Mesothelial cell of epicardium (in vitro differentiated cells): ENCODE results near the gene FYN. TPM values are rescaled to one million over a fixed set of nuclear protein-coding genes. Genes with fewer than 3 reads are reported as not detected.
"Not testable (repeated sequence)": the region's sequence is repeated elsewhere in the genome, so short reads cannot be mapped to it uniquely, and the experiment has no call there.

Source experiments
- DNase-seq, 2 experiments: peaks; one replicate each; pipeline ENCODE4 v3.0.0; 2021; ENCODE audit warnings: low spot score in 2 of 2; ENCODE audit not compliant: unreplicated experiment in 2 of 2
- H3K27ac Mint-ChIP-seq: 2 replicates; pipeline ENCODE4 v1.8.0; 2021; ENCODE audit warnings: mixed read lengths
- H3K27me3 Mint-ChIP-seq: 2 replicates; pipeline ENCODE4 v1.8.0; 2021; ENCODE audit warnings: low read depth, mixed read lengths
- H3K36me3 Mint-ChIP-seq: 2 replicates; pipeline ENCODE4 v1.8.0; 2021; ENCODE audit warnings: mixed read lengths
- H3K4me1 Mint-ChIP-seq: 2 replicates; pipeline ENCODE4 v1.8.0; 2021; ENCODE audit warnings: mixed read lengths
- H3K4me3 Mint-ChIP-seq: 2 replicates; pipeline ENCODE4 v1.8.0; 2021; ENCODE audit warnings: mild to moderate bottlenecking, moderate library complexity, mixed read lengths
- H3K9me3 Mint-ChIP-seq: 2 replicates; pipeline ENCODE4 v1.8.0; 2021; ENCODE audit warnings: mixed read lengths
- total RNA-seq: library from RNA; stranded (reverse); gene quantifications from 3 replicates; pipeline ENCODE4 v1.2.1, GENCODE V29; 2021
- TF ChIP-seq, protein P1 (sequence below): fragments of 200-600 bp; sonication (generic); IDR thresholded peaks from one replicate; pipeline ENCODE4 v1.5.0; 2021; ENCODE audit warnings: antibody characterized with exemption; ENCODE audit not compliant: unreplicated experiment

Gene FYN
- total RNA-seq, 1 donor from 2014 or later: 115 TPM

DNA sequence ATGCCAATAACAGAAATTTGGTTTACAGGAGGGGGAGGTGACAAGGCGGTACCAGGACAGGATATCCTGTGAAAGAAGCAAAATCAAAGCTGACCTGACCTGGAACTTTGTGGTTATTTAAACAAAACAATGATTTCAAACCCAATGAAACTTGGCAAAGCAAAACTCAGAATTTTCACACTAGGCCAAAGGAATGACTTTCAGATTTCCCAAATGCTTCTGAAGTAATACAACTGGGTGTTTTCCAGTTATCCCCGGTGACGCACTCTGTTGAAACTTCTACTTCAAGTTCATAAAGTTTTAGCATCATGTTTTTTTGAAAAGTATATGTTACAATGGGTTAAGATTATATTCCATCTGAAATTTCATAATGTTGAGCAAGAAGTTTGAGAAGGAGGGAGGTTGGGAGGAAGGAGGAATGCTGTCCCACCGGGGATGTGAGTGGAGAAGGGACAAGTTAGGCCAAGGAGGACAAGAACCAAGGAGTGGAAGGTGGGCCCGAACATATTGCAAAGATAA, 189.4 kb downstream of the FYN start:
- Mint-ChIP-seq H3K9me3 (no peaks in the 10 kb centered on the region), H3K27me3 (no peaks in the 10 kb centered on the region), H3K27ac (no peak overlapping the region), H3K4me3 (no peak overlapping the region), H3K4me1 (peaks cover 15% of the 10 kb centered on the region), H3K36me3 (peaks cover 26% of the 10 kb centered on the region)
- no peak for DNase-seq
- TF ChIP-seq, protein P1, sequence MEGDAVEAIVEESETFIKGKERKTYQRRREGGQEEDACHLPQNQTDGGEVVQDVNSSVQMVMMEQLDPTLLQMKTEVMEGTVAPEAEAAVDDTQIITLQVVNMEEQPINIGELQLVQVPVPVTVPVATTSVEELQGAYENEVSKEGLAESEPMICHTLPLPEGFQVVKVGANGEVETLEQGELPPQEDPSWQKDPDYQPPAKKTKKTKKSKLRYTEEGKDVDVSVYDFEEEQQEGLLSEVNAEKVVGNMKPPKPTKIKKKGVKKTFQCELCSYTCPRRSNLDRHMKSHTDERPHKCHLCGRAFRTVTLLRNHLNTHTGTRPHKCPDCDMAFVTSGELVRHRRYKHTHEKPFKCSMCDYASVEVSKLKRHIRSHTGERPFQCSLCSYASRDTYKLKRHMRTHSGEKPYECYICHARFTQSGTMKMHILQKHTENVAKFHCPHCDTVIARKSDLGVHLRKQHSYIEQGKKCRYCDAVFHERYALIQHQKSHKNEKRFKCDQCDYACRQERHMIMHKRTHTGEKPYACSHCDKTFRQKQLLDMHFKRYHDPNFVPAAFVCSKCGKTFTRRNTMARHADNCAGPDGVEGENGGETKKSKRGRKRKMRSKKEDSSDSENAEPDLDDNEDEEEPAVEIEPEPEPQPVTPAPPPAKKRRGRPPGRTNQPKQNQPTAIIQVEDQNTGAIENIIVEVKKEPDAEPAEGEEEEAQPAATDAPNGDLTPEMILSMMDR: no peak

GRCh38 chr6:111683157-111683556, 190.1 kb downstream of the FYN start:
- Mint-ChIP-seq H3K9me3 (no peaks in the 10 kb centered on the region), H3K4me1 (peaks cover 15% of the 10 kb centered on the region), H3K27me3 (no peaks in the 10 kb centered on the region), H3K4me3 (no peak overlapping the region), H3K27ac (no peak overlapping the region), H3K36me3 (peaks cover 26% of the 10 kb centered on the region)
- TF ChIP-seq, protein P1: no peak
- no peak for DNase-seq

DNA sequence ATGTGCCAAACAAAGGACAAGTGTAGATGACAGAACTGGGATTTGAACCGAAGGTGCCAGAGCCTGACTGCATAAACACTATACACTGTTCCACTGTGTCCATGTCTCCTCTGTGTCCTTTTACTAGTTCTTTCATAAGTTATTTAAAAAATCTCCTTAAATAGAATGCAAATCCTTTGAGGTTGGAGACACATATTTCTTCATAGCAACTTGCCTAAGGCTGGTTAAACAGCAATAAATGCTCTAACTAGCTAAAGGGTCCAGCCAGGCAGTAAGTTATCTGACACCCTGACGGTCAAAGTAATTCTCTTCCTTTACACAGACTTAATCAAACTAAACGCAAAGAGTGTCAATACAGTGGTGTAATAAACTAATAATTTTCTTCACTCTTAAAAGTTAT, 191.4 kb downstream of the FYN start:
- no peak overlapping the region for H3K27ac Mint-ChIP-seq
- H3K9me3 Mint-ChIP-seq: no peaks in the 10 kb centered on the region
- no peak overlapping the region for H3K4me3 Mint-ChIP-seq
- TF ChIP-seq, protein P1: no peak
- peaks cover 24% of the 10 kb centered on the region for H3K36me3 Mint-ChIP-seq
- H3K27me3 Mint-ChIP-seq: no peaks in the 10 kb centered on the region
- DNase-seq: no peak
- peaks cover 12% of the 10 kb centered on the region for H3K4me1 Mint-ChIP-seq

DNA sequence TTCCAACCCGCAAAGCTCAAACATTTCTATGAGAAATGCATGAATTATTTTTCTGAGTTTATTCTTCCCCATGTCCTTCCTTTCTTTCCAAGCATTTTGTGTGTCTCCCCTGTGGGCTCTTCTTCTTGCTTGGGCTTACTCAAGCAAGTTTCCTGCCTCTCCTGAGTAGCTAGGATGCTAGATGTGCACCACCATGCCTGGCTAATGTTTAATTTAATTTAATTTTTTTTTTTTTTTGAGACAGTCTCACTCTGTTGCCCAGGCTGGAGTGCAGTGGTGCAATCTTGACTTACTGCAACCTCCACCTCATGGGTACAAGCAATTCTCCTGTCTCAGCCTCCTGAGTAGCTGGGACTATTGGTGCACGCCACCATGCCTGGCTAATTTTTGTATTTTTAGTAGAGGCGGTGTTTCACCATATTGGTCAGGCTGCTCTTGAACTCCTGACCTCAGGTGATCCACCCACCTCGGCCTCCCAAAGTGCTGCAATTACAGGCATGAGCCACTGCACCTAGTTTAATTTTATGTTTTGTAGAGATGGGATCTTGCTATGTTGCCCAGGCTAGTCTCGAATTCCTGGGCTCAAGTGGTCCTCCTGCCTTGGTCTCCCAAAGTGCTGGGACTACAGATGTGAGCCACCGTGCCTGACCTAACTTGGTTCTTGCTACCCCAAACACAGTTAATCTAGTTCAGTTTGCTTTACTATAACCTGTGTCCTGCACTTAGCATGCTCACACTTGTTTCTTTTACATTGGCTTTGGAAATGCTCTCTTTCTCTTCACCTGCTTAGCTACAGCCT, 192.2 kb downstream of the FYN start:
- H3K4me1 Mint-ChIP-seq, H3K27ac Mint-ChIP-seq: not testable (repeated sequence)

DNA sequence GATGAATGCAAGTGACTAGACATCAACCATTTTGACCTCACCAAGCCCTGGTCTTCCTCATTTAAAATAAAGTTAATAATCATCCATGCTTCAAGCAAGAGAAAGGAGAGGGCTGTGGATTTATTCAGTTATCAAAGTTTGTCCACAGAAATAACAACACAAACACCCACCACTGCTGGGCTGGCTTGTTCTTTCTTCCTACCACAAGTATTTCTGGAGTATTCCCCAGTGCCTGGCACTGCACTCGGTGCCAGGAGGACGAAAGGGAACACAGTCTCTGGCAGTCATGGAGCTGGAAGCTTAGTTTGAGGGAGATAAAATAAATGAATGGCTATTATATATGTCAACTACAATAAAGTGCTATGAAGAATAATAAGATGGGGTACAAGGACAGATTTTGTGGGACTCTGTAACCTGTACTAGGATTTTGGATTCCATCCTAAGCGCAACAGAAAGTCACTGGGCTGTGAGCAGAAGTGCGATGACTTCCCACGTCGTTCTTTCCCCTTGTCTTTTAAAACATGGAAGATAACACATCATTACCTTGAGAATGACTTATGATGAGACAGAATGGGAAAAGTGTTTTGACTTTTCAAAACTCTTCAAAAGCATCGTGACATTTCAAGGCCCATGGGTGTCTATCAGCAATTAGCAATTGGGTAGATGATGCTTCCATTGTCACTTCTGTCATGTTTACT, 193.1 kb downstream of the FYN start:
- no peaks in the 10 kb centered on the region for H3K4me1 Mint-ChIP-seq
- no peak overlapping the region for H3K27ac Mint-ChIP-seq
- DNase-seq: no peak
- peaks cover 24% of the 10 kb centered on the region for H3K36me3 Mint-ChIP-seq
- TF ChIP-seq, protein P1: no peak
- no peaks in the 10 kb centered on the region for H3K9me3 Mint-ChIP-seq
- H3K27me3 Mint-ChIP-seq: no peaks in the 10 kb centered on the region
- H3K4me3 Mint-ChIP-seq: no peak overlapping the region

More for the DNA sequence above, 192.2 kb downstream of the FYN start:
- not testable (repeated sequence) for DNase-seq, H3K4me3 Mint-ChIP-seq, H3K27me3 Mint-ChIP-seq, H3K9me3 Mint-ChIP-seq
- H3K36me3 Mint-ChIP-seq: peaks cover 24% of the 10 kb centered on the region
